ENCODE data around the gene SHROOM2.

Gene SHROOM2

DNA sequence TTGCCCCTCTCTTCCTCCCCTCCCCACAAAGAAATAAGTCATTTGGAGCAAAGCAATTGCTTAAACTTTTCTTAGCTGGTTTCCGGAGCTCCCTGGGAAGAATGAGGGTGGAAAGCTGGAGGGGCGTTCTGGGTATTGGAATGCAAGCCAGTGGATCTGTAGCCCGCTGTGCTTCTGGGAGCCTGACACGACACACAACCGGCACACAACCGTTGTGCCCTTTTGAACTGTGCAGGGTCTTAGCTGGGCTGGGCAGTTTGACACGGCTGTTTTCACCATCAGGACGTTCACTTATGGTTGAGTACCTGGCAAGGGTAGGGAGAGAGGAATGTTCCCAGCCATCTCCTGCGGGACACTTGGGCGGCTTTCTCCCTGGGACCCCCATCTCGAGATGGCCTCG lies 38.3 kb downstream of the SHROOM2 start:
- no peak for ATAC-seq
- no peak for TF ChIP-seq TCF4 (CRISPR knock-in tag; IDR thresholded peaks at IDR 0.05; ENCODE audit: borderline replicate concordance)
- no peak for TF ChIP-seq OSR1 (CRISPR knock-in tag; IDR thresholded peaks at IDR 0.05)
- TF ChIP-seq CSDC2 (CRISPR knock-in tag; IDR thresholded peaks at IDR 0.05), result no peak
- TF ChIP-seq, protein P1, sequence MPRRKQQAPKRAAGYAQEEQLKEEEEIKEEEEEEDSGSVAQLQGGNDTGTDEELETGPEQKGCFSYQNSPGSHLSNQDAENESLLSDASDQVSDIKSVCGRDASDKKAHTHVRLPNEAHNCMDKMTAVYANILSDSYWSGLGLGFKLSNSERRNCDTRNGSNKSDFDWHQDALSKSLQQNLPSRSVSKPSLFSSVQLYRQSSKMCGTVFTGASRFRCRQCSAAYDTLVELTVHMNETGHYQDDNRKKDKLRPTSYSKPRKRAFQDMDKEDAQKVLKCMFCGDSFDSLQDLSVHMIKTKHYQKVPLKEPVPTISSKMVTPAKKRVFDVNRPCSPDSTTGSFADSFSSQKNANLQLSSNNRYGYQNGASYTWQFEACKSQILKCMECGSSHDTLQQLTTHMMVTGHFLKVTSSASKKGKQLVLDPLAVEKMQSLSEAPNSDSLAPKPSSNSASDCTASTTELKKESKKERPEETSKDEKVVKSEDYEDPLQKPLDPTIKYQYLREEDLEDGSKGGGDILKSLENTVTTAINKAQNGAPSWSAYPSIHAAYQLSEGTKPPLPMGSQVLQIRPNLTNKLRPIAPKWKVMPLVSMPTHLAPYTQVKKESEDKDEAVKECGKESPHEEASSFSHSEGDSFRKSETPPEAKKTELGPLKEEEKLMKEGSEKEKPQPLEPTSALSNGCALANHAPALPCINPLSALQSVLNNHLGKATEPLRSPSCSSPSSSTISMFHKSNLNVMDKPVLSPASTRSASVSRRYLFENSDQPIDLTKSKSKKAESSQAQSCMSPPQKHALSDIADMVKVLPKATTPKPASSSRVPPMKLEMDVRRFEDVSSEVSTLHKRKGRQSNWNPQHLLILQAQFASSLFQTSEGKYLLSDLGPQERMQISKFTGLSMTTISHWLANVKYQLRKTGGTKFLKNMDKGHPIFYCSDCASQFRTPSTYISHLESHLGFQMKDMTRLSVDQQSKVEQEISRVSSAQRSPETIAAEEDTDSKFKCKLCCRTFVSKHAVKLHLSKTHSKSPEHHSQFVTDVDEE (CRISPR knock-in tag; IDR thresholded peaks at IDR 0.05), result no peak
- TF ChIP-seq GLIS3 (CRISPR knock-in tag; IDR thresholded peaks at IDR 0.05), result no peak
- TF ChIP-seq PPARA (CRISPR knock-in tag; IDR thresholded peaks at IDR 0.05; ENCODE audit: borderline replicate concordance), result no peak
- no peak for TF ChIP-seq ZNF565 (CRISPR knock-in tag; conservative IDR thresholded peaks at IDR 0.05; ENCODE audit: low read depth)
- TF ChIP-seq, protein P2, sequence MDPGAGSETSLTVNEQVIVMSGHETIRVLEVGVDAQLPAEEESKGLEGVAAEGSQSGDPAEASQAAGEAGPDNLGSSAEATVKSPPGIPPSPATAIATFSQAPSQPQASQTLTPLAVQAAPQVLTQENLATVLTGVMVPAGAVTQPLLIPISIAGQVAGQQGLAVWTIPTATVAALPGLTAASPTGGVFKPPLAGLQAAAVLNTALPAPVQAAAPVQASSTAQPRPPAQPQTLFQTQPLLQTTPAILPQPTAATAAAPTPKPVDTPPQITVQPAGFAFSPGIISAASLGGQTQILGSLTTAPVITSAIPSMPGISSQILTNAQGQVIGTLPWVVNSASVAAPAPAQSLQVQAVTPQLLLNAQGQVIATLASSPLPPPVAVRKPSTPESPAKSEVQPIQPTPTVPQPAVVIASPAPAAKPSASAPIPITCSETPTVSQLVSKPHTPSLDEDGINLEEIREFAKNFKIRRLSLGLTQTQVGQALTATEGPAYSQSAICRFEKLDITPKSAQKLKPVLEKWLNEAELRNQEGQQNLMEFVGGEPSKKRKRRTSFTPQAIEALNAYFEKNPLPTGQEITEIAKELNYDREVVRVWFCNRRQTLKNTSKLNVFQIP (CRISPR knock-in tag; IDR thresholded peaks at IDR 0.05; ENCODE audit: borderline replicate concordance, low read depth), result no peak
- no peak for TF ChIP-seq BACH2 (CRISPR knock-in tag; IDR thresholded peaks at IDR 0.05; ENCODE audit: borderline replicate concordance)
- TF ChIP-seq, protein P3, sequence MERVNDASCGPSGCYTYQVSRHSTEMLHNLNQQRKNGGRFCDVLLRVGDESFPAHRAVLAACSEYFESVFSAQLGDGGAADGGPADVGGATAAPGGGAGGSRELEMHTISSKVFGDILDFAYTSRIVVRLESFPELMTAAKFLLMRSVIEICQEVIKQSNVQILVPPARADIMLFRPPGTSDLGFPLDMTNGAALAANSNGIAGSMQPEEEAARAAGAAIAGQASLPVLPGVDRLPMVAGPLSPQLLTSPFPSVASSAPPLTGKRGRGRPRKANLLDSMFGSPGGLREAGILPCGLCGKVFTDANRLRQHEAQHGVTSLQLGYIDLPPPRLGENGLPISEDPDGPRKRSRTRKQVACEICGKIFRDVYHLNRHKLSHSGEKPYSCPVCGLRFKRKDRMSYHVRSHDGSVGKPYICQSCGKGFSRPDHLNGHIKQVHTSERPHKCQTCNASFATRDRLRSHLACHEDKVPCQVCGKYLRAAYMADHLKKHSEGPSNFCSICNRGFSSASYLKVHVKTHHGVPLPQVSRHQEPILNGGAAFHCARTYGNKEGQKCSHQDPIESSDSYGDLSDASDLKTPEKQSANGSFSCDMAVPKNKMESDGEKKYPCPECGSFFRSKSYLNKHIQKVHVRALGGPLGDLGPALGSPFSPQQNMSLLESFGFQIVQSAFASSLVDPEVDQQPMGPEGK (CRISPR knock-in tag; IDR thresholded peaks at IDR 0.05; ENCODE audit: borderline replicate concordance), result no peak
- no peak for TF ChIP-seq SNAI2 (CRISPR knock-in tag; IDR thresholded peaks at IDR 0.05)
- TF ChIP-seq ESRRG (CRISPR knock-in tag; IDR thresholded peaks at IDR 0.05), result no peak
- no peak for TF ChIP-seq TOX (CRISPR knock-in tag; IDR thresholded peaks at IDR 0.05; ENCODE audit: borderline replicate concordance)
- no peak for TF ChIP-seq ARNTL (CRISPR knock-in tag; IDR thresholded peaks at IDR 0.05; ENCODE audit: borderline replicate concordance, low read depth)
- TF ChIP-seq ZNF8 (CRISPR knock-in tag; IDR thresholded peaks at IDR 0.05), result no peak
- no peak for TF ChIP-seq RARB (CRISPR knock-in tag; IDR thresholded peaks at IDR 0.05)
- no peak for TF ChIP-seq ZFP3 (CRISPR knock-in tag; IDR thresholded peaks at IDR 0.05)

DNA sequence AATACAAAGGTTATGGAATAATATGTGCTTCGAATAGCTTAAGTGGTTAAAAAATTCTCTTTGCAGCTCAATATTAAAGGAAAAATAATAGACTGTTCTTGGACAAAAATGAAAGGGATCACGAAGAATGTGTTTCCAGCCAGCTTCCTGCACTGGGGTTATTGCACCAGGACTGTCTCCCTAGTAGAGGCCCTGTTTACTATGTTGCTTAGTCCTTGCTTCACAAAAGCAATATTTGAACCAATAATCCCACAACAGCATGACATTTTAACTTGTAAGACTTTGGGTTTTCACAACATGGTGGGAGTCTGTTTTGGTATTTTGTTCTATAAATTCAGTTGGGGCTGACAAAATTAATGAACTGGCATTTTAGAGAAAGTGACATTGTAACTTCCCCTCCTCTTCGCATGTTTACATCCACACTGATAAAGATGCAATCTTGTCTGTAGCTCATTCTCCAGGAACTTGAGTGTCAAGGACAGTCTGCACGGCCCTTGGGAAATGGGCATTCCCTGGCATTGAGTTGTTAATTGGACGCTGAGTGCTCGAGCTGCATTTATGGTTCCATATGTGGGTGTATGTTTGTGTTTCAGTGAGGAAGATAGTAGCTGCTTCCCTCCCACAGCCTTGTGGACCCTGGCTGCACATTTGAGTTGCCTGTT lies 39.0 kb downstream of the SHROOM2 start:
- ATAC-seq, result no peak
- TF ChIP-seq GLIS3 (CRISPR knock-in tag; IDR thresholded peaks at IDR 0.05) (no peak), ZNF70 (CRISPR knock-in tag; IDR thresholded peaks at IDR 0.05) (no peak), ZFP30 (CRISPR knock-in tag; IDR thresholded peaks at IDR 0.05) (no peak), CSDC2 (CRISPR knock-in tag; IDR thresholded peaks at IDR 0.05) (no peak)
- TF ChIP-seq, protein P1 (CRISPR knock-in tag; IDR thresholded peaks at IDR 0.05), result no peak

DNA sequence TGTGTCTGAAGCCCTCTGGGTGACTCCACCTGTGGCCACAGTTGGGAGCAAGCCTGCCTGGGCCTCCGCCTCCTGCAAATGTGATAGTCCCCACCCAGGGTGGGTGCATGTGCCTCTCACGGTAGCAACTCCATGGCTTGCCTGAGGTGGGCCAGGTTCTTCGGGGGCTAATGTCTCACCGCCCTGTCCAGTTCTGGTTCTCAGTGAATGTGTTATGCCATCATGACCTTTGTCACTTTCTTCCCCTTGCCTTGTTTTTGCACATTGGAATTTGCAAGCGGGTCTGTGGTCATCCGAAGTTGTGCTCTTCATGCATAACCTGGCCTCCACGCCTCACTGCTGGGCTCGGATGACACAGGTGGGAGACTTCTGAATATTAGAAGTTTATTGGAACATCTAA lies 39.7 kb downstream of the SHROOM2 start:
- no peak for ATAC-seq
- TF ChIP-seq CSDC2 (CRISPR knock-in tag; IDR thresholded peaks at IDR 0.05), result no peak
- TF ChIP-seq RARB (CRISPR knock-in tag; IDR thresholded peaks at IDR 0.05), result no peak
- TF ChIP-seq, protein P1 (CRISPR knock-in tag; IDR thresholded peaks at IDR 0.05), result no peak
- TF ChIP-seq TCF4 (CRISPR knock-in tag; IDR thresholded peaks at IDR 0.05; ENCODE audit: borderline replicate concordance), result no peak
- TF ChIP-seq ISL1 (CRISPR knock-in tag; IDR thresholded peaks at IDR 0.05), result no peak
- no peak for TF ChIP-seq ZNF70 (CRISPR knock-in tag; IDR thresholded peaks at IDR 0.05)
- no peak for TF ChIP-seq ZFP3 (CRISPR knock-in tag; IDR thresholded peaks at IDR 0.05)
- TF ChIP-seq, protein P4, sequence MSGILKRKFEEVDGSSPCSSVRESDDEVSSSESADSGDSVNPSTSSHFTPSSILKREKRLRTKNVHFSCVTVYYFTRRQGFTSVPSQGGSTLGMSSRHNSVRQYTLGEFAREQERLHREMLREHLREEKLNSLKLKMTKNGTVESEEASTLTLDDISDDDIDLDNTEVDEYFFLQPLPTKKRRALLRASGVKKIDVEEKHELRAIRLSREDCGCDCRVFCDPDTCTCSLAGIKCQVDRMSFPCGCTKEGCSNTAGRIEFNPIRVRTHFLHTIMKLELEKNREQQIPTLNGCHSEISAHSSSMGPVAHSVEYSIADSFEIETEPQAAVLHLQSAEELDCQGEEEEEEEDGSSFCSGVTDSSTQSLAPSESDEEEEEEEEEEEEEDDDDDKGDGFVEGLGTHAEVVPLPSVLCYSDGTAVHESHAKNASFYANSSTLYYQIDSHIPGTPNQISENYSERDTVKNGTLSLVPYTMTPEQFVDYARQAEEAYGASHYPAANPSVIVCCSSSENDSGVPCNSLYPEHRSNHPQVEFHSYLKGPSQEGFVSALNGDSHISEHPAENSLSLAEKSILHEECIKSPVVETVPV (CRISPR knock-in tag; IDR thresholded peaks at IDR 0.05), result no peak
- no peak for TF ChIP-seq OSR1 (CRISPR knock-in tag; IDR thresholded peaks at IDR 0.05)
- no peak for TF ChIP-seq SNAI2 (CRISPR knock-in tag; IDR thresholded peaks at IDR 0.05)
- TF ChIP-seq ESRRG (CRISPR knock-in tag; IDR thresholded peaks at IDR 0.05), result no peak
- TF ChIP-seq, protein P5, sequence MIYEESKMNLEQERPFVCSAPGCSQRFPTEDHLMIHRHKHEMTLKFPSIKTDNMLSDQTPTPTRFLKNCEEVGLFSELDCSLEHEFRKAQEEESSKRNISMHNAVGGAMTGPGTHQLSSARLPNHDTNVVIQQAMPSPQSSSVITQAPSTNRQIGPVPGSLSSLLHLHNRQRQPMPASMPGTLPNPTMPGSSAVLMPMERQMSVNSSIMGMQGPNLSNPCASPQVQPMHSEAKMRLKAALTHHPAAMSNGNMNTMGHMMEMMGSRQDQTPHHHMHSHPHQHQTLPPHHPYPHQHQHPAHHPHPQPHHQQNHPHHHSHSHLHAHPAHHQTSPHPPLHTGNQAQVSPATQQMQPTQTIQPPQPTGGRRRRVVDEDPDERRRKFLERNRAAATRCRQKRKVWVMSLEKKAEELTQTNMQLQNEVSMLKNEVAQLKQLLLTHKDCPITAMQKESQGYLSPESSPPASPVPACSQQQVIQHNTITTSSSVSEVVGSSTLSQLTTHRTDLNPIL (CRISPR knock-in tag; IDR thresholded peaks at IDR 0.05; ENCODE audit: low read depth), result no peak
- no peak for TF ChIP-seq BACH2 (CRISPR knock-in tag; IDR thresholded peaks at IDR 0.05; ENCODE audit: borderline replicate concordance)

All from SK-N-SH treated with all-trans-retinoic acid at 6 μM for 48 hours (cell line).